GM18951 (cell line): ENCODE measurements around the gene NPY.

Experiments
- POLR2A ChIP-seq: IDR thresholded peaks from 4 replicates; pipeline ENCODE4 v1.6.1; 2011; ENCODE audit warnings: mild to moderate bottlenecking; ENCODE audit not compliant: insufficient read length, insufficient read depth; ENCODE audit errors: extremely low read depth
- in situ Hi-C: fragments of 300-500 bp; cut with MboI; formaldehyde crosslinking; loops from one replicate; pipeline ENCODE4 v1.12.0; 2022; ENCODE audit warnings: low sequenced_read_pairs, mixed read lengths, inconsistent platforms; ENCODE audit not compliant: unreplicated experiment

NPY gene

GRCh38 chr7:24328050-24328449, 44.1 kb downstream of the NPY start:
- in situ Hi-C loops = no loop called here
- TF ChIP-seq POLR2A = no peak

GRCh38 chr7:24328894-24329293, 44.9 kb downstream of the NPY start:
- in situ Hi-C loops = no loop called here
- TF ChIP-seq POLR2A = no peak

- TF ChIP-seq POLR2A = no peak
- in situ Hi-C loops = no loop called here
Measured at GRCh38 chr7:24334012-24334411, 50.0 kb downstream of the NPY start.

- in situ Hi-C loops = no loop called here
- no peak for TF ChIP-seq POLR2A
Measured at GRCh38 chr7:24334627-24335026, 50.6 kb downstream of the NPY start.

DNA sequence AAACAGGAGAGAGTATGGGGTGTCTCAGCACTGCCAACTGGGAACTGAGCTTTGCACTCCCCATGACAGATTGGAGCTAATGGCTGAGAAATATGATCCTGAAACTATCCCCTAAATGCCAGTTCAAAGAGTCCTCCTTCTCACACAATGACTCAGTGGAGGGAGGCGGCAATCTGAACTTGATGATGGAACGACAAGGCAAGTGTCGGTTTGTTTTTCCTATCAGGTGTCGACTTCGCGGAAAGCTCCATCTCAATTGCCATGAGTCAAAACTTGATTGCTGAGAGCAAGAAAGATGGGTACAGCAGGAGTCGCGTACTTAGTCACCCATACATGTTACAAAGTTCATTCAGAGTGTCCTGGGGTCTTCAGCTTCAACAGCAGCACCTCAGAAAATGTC, 52.5 kb downstream of the NPY start:
- in situ Hi-C loops = no loop called here
- TF ChIP-seq POLR2A = no peak

DNA sequence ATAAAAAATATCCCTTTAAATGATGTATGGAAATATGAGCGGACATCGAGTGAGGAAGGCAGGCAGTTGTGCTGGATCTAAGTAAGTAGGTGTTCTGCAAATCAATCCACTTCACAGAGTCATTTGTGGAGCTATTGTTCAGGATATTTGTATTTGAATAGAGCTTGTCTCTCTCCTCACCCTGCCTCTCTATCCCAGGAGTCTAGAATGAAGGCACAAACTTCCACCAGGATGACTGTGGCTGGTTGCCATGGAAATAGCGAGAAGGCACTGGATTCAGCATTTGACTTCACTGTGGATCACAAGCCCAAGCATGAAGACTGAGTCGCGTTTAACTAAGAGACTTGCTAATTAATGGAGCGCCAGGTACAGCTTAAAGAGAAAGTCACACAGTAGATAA, 53.2 kb downstream of the NPY start:
- in situ Hi-C loops = no loop called here
- no peak for TF ChIP-seq POLR2A

DNA sequence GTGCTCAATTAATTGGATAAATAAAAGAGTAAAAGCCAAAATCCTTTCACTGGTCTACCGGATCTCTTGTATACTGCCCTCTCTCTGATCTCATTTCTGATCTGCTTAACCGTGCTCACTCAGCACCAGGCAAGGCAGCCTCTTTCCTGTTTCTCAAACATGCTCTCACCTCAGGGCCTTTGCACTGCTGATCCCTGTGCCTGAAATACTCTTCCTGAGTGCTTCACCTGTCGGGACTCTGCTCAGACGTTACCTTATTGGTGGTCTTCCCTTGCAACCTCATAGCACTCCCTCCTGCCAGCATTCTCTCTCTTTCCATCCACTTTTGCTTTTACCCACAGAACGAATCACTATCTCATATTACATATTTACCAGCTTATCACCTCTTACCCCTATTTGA, 55.6 kb downstream of the NPY start:
- no peak for TF ChIP-seq POLR2A
- in situ Hi-C loops = no loop called here

GRCh38 chr7:24340727-24341126, 56.7 kb downstream of the NPY start:
- in situ Hi-C loops = no loop called here
- TF ChIP-seq POLR2A = no peak
